Measurements from ENCODE around the gene UBE3C.

Gene UBE3C

DNA sequence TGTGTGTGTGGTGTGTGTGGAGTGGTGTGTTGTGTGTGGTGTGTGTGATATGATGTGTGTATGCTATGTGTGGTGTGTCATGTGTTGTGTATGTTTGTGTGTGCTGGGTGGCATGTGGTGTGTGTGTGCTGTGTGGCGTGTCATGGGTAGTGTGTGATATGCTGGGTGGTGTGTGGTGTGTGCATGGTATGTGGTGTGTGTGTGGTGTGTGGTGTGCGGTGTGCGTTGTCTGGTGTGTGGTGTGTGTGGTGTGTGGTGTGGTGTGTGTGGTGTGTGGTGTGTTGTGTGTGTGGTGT lies 160.5 kb downstream of the UBE3C start:
- DNase-seq = no peak

GRCh38 chr7:157299613-157300368 lies 161.1 kb downstream of the UBE3C start:
- DNase-seq = no peak

DNA sequence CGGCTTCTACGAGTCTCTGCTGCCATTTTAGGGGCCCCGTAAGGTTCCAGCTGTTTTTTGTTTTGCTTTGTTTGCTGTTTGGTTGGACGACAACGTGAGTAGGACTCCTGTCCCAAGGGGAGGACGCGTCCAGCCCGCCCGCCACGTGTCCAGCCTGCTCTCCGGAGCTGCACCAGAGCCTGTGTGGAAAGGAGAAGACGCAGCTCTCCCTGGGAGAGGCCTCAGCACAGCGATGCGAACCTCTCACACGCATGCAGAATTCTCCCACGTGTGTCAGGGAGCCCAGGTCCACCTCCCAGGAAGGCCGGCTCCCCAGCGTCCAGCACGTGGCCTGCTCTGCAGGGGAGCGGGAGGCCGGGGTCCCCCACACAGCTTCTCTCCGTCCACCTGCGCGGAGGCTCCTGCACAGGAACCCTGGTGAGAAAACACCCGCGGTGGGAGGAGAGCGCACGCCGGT lies 161.7 kb downstream of the UBE3C start:
- no peak for DNase-seq

DNA sequence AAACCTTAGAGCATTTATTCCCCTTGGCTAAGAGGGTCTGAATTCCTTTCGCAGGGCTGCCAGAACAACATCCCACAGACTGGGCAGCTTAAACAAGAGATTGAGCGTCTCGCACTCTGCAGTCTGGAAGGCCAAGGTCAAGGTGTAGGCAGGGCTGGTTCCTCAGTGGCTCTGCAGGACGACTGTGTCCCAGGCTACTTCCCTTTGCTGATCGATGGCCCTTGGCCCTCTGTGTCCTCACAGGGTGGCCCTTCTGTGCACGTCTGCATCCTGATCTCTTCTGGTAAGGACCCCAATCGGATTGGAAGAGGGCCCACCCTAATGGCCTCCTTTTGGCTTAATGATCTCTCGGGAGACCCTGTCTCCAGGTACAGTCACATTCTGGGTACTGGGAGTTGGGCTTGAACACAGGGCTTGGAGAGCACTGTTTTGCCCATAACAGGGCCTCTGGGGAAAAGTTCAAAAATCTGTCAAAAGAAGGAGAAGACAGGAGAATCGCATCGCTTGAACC lies 162.9 kb downstream of the UBE3C start:
- DNase-seq = no peak

DNA sequence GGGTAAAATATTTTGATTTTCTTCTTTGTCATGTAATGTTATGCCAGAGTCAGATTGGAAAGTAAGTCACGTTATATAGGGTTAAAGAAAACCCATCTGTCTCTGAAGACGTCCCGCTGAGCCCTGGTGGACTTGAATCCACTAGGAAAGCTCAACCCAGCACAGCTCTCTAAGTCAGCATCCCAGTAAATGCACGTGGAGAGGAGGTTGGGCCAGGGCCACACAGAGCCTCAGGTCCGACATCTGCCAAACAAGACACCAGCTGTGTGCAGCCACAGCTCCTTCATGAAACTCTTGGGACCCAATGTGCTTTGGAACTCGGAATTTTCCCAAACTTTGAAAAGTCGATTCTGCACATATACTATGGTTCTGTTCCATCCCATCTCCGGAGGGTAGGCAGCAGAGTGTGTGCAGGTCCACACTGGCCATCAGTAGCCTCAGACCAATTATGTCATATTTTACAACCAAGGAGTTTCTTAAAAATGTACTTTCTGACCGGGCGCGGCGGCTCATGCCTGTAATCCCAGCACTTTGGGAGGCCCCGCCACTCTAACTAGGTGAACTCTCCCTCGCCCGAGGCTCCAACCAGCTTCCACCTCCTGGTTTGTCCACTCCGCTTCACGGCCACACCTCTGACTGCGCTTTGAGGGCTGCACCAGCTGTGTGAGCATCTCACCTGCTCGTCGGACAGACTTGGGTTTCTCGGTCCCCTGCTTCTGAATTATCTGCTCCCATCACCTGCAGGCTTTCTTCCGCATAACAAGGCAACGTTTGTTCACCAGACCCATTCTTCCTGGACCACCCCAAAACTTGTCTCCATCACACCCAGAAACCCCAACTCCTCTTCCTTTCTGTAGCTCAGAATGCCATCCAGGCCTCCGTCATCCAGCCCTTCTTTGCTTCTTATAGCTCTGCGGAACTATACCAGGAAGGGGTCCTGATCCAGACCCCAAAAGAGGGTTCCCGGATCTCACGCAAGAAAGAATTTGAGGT lies 168.4 kb downstream of the UBE3C start:
- DNase-seq = no peak

GRCh38 chr7:157309988-157310668 lies 171.4 kb downstream of the UBE3C start:
- DNase-seq = no peak

GRCh38 chr7:157310676-157311185 lies 172.0 kb downstream of the UBE3C start:
- no peak for DNase-seq

GRCh38 chr7:157312941-157313340 lies 174.2 kb downstream of the UBE3C start:
- DNase-seq = no peak

DNA sequence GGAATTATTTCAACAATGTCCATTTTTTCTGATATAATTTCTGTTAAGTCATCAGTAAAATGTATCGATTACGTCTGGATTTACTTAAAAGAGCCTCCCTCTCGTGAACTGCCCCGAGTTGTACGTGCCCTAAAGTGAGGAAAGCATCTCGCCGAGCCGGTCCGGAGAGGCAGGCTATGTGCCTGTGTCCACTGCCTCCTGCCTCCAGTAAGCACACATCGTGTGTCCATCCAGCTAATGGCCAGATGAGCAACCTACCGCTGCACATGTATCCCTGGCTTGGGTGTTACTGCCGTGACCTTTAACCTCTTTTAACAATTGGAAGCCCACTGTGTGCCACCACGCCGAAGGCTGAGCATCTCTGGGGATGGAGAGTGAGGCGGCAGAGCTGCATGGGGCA lies 174.9 kb downstream of the UBE3C start:
- no peak for DNase-seq

GRCh38 chr7:157318015-157318706 lies 179.4 kb downstream of the UBE3C start:
- DNase-seq = no peak

All from NCI-H524 treated with DMSO at 0.1 percent for 48 hours (cell line).